ENCODE results near the gene NUDT3. TPM values are rescaled to one million over a fixed set of nuclear protein-coding genes. Genes with fewer than 3 reads are reported as not detected.

NUDT3 gene
- total and polyA plus RNA-seq, 9 of the 15 experiments (the other 6 are each of a cell fraction or from before 2014, with no cell fraction given): 5.4 to 81.2 (median 56.4) TPM

- TF ChIP-seq ZNF280A (IDR thresholded peaks at IDR 0.05; ENCODE audit: low read depth, partially characterized antibody) (no peak), E2F3 (CRISPR knock-in tag; IDR thresholded peaks at IDR 0.05) (0 out of 2 replicates have a peak, but pooled peaks have one; percentile 18), NCOR1 (IDR thresholded peaks at IDR 0.05) (no peak; the same call in 1 of the 2 replicates), ZNF407 (IDR thresholded peaks at IDR 0.05; ENCODE audit: low read depth) (no peak), CCNT2 (IDR thresholded peaks at IDR 0.05; ENCODE audit: borderline replicate concordance, extremely low read depth, insufficient read length, low read depth, low read length) (no peak), HCFC1 (IDR thresholded peaks at IDR 0.05; ENCODE audit: low read depth, low read length) (no peak), PHF8 (IDR thresholded peaks at IDR 0.05; ENCODE audit: borderline replicate concordance, low read length) (peak; percentile 35; the same call in 1 of the 2 replicates)
- TF ChIP-seq, protein P1, sequence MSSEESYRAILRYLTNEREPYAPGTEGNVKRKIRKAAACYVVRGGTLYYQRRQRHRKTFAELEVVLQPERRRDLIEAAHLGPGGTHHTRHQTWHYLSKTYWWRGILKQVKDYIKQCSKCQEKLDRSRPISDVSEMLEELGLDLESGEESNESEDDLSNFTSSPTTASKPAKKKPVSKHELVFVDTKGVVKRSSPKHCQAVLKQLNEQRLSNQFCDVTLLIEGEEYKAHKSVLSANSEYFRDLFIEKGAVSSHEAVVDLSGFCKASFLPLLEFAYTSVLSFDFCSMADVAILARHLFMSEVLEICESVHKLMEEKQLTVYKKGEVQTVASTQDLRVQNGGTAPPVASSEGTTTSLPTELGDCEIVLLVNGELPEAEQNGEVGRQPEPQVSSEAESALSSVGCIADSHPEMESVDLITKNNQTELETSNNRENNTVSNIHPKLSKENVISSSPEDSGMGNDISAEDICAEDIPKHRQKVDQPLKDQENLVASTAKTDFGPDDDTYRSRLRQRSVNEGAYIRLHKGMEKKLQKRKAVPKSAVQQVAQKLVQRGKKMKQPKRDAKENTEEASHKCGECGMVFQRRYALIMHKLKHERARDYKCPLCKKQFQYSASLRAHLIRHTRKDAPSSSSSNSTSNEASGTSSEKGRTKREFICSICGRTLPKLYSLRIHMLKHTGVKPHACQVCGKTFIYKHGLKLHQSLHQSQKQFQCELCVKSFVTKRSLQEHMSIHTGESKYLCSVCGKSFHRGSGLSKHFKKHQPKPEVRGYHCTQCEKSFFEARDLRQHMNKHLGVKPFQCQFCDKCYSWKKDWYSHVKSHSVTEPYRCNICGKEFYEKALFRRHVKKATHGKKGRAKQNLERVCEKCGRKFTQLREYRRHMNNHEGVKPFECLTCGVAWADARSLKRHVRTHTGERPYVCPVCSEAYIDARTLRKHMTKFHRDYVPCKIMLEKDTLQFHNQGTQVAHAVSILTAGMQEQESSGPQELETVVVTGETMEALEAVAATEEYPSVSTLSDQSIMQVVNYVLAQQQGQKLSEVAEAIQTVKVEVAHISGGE (CRISPR knock-in tag; IDR thresholded peaks at IDR 0.05): peak in 1 of 3 experiments; percentile 45; a peak in 1 of 6 replicates
Measured at GRCh38 chr6:34324738-34325444, 67.6 kb downstream of the NUDT3 start (continued).
